AG04450 (cell line): Measurements from ENCODE around the gene NEURL4. TPM values are rescaled to one million over a fixed set of nuclear protein-coding genes. Genes with fewer than 3 reads are reported as not detected.
"Not testable (repeated sequence)": the region's sequence is repeated elsewhere in the genome, so short reads cannot be mapped to it uniquely, and the experiment has no call there.

Experiments
- CTCF ChIA-PET: fragments of 300-600, 350-600 bp; formaldehyde crosslinking; extraction: SDS; loops from one replicate; lab custom pipeline; 2022; ENCODE audit warnings: antibody characterized with exemption, inconsistent platforms; lab: Charles Lee
- POLR2A ChIA-PET: fragments of 350-600 bp; formaldehyde crosslinking; extraction: SDS; loops from one replicate; lab custom pipeline; 2021; ENCODE audit warnings: antibody characterized with exemption, inconsistent platforms; lab: Yijun Ruan, JAX
- DNase-seq: peaks from one replicate; pipeline ENCODE4 v3.0.0-alpha.2; 2011; ENCODE audit warnings: low read depth, low spot score
- H3K27ac ChIP-seq: one replicate; pipeline ENCODE4 v1.5.1; 2012; ENCODE audit warnings: low read depth, low read length, control low read depth
- H3K27me3 ChIP-seq: one replicate; pipeline ENCODE4 v1.6.0; 2012; ENCODE audit warnings: low read length; ENCODE audit not compliant: control insufficient read depth, insufficient read depth
- H3K4me3 ChIP-seq: 2 replicates; pipeline ENCODE4 v1.5.1; 2011; ENCODE audit warnings: mild to moderate bottlenecking, low read depth, low read length, control low read depth
- H3K9me3 ChIP-seq: 2 replicates; pipeline ENCODE4 v1.5.1; 2012; ENCODE audit warnings: low read length; ENCODE audit not compliant: control insufficient read depth, insufficient read depth
- CTCF ChIP-seq: IDR thresholded peaks from 2 replicates; pipeline ENCODE4 v1.5.1; 2011; ENCODE audit warnings: low read depth, low read length, control low read depth, inconsistent platforms
- polyA plus RNA-seq: library from polyadenylated mRNA; depleted of rRNA; stranded (reverse); fragments of >200 nt; gene quantifications from 2 replicates; pipeline ENCODE4 v1.2.3, GENCODE V29; 2011

NEURL4 gene
- polyA plus RNA-seq, 1 experiment = 7.3 TPM

GRCh38 chr17:7367918-7368598, 38.9 kb upstream of the NEURL4 start:
- ChIA-PET POLR2A (no interaction called here), CTCF (no interaction called here)
- Histone ChIP-seq H3K27ac (no peak overlapping the region), H3K27me3 (peaks cover 14% of the 10 kb centered on the region), H3K9me3 (no peaks in the 10 kb centered on the region), H3K4me3 (no peak overlapping the region)
- no peak for DNase-seq
- TF ChIP-seq CTCF = no peak

- ChIA-PET POLR2A (no interaction called here), CTCF (no interaction called here)
- Histone ChIP-seq H3K27ac (no peak overlapping the region), H3K27me3 (peaks cover 14% of the 10 kb centered on the region), H3K9me3 (no peaks in the 10 kb centered on the region), H3K4me3 (no peak overlapping the region)
- no peak for TF ChIP-seq CTCF
- DNase-seq = no peak
Observed at GRCh38 chr17:7367083-7367482, 37.9 kb upstream of the NEURL4 start.

GRCh38 chr17:7365963-7366362, 36.8 kb upstream of the NEURL4 start:
- H3K4me3 ChIP-seq, H3K9me3 ChIP-seq, POLR2A ChIA-PET, H3K27ac ChIP-seq, DNase-seq: not testable (repeated sequence)
- peaks cover 14% of the 10 kb centered on the region for H3K27me3 ChIP-seq
- CTCF ChIA-PET = interaction anchor here (0.6 kb wide), 1 partner anchor 346 kb away, joined by 3 read pairs; no protein-coding TSS in a partner anchor

GRCh38 chr17:7363311-7363710, 34.2 kb upstream of the NEURL4 start:
- ChIA-PET CTCF (interaction anchor here (0.5 kb wide), 1 partner anchor 22 kb away, joined by 5 read pairs; no protein-coding TSS in a partner anchor), POLR2A (interaction anchor here (0.6 to 0.8 kb wide), 3 partner anchors 12 to 121 kb away, joined by 3 to 5 read pairs (median 4); no protein-coding TSS in a partner anchor)
- peaks cover 2% of the 10 kb centered on the region for H3K27me3 ChIP-seq
- TF ChIP-seq CTCF = no peak
- H3K27ac ChIP-seq = no peak overlapping the region
- no peak overlapping the region for H3K4me3 ChIP-seq
- H3K9me3 ChIP-seq = no peaks in the 10 kb centered on the region
- no peak for DNase-seq

- DNase-seq = no peak
- no peak overlapping the region for H3K27ac ChIP-seq
- CTCF ChIA-PET = interaction anchor here (0.8 to 1.2 kb wide), 2 partner anchors 75 to 199 kb away, joined by 3 to 10 read pairs; no protein-coding TSS in a partner anchor
- H3K27me3 ChIP-seq = no peaks in the 10 kb centered on the region
- no peaks in the 10 kb centered on the region for H3K9me3 ChIP-seq
- H3K4me3 ChIP-seq = no peak overlapping the region
- no peak for TF ChIP-seq CTCF
- POLR2A ChIA-PET = interaction anchor here (0.5 kb wide), 1 partner anchor 10 kb away, joined by 5 read pairs; no protein-coding TSS in a partner anchor
Observed at GRCh38 chr17:7361906-7362305, 32.8 kb upstream of the NEURL4 start.
